Skeletal muscle tissue (tissue), 4 donors: ENCODE results near the gene GRAMD1C. TPM values are rescaled to one million over a fixed set of nuclear protein-coding genes. Genes with fewer than 3 reads are reported as not detected.

ENCODE experiments used
- H3K27ac ChIP-seq: one replicate; pipeline ENCODE4 v1.7.0; 2013; ENCODE audit warnings: mild to moderate bottlenecking, low read depth, low read length, inconsistent platforms
- H3K27me3 ChIP-seq, 3 donors: one replicate each; pipeline ENCODE4 v1.7.0; 2013; ENCODE audit warnings: low read length in 3 of 3; ENCODE audit not compliant: control insufficient read depth in 3 of 3, insufficient read depth in 3 of 3
- H3K36me3 ChIP-seq, 3 donors: one replicate each; pipeline ENCODE4 v1.7.0; 2013; ENCODE audit warnings: low read length in 3 of 3; ENCODE audit not compliant: control insufficient read depth in 3 of 3, insufficient read depth in 3 of 3
- H3K4me1 ChIP-seq, 3 donors: one replicate each; pipeline ENCODE4 v1.7.0; 2013; ENCODE audit warnings: low read length in 3 of 3, mild to moderate bottlenecking in 3 of 3; ENCODE audit not compliant: control insufficient read depth in 3 of 3, insufficient read depth in 3 of 3
- H3K4me3 ChIP-seq, 3 donors: one replicate each; pipeline ENCODE4 v1.7.0; 2013; ENCODE audit warnings: low read length in 3 of 3
- H3K9ac ChIP-seq, 3 donors: one replicate each; pipeline ENCODE4 v1.7.0; 2013; ENCODE audit warnings: low read length in 3 of 3, mild to moderate bottlenecking in 3 of 3, moderate library complexity in 2 of 3, low read depth in 1 of 3
- H3K9me3 ChIP-seq, 3 donors: one replicate each; pipeline ENCODE4 v1.7.0; 2013; ENCODE audit warnings: low read length in 3 of 3; ENCODE audit not compliant: control insufficient read depth in 3 of 3
- total RNA-seq: library from RNA; depleted of rRNA; stranded (reverse); fragments of >200 nt; gene quantifications from one replicate; pipeline ENCODE4 v1.2.3, GENCODE V29; 2014
- donor health status: Osteomylitis.

The GRAMD1C gene
- total RNA-seq = 1.6 TPM

GRCh38 chr3:113838631-113839209, at the start of gene GRAMD1C:
TSS of gene GRAMD1C (plus strand) at chr3:113838788. CDS start at chr3:113838910, 122 bp downstream.
- no peaks in the 10 kb centered on the region for H3K9me3 ChIP-seq
- H3K4me1 ChIP-seq = peaks cover 4 to 6% (median 4%) of the 10 kb centered on the region in 3 donors
- H3K36me3 ChIP-seq = no peaks in the 10 kb centered on the region
- H3K27me3 ChIP-seq = no peaks in the 10 kb centered on the region
- peak within 1 kb of the TSS; percentile 57 to 71 (median 60) for H3K9ac ChIP-seq
- no peak within 1 kb of the TSS for H3K27ac ChIP-seq
- H3K4me3 ChIP-seq = peak within 1 kb of the TSS; percentile 66 to 78 (median 77)

GRCh38 chr3:113791381-113791780, 47.2 kb upstream of the GRAMD1C start:
- H3K9ac ChIP-seq = no peak overlapping the region
- no peaks in the 10 kb centered on the region for H3K9me3 ChIP-seq
- H3K27ac ChIP-seq = no peak overlapping the region
- no peak overlapping the region for H3K4me3 ChIP-seq
- no peaks in the 10 kb centered on the region for H3K27me3 ChIP-seq
- H3K36me3 ChIP-seq = peaks cover 15 to 52% (median 33%) of the 10 kb centered on the region in 3 donors
- no peaks in the 10 kb centered on the region for H3K4me1 ChIP-seq

- peaks cover 22 to 52% (median 40%) of the 10 kb centered on the region in 3 donors for H3K36me3 ChIP-seq
- no peak overlapping the region for H3K27ac ChIP-seq
- H3K4me3 ChIP-seq = no peak overlapping the region
- no peaks in the 10 kb centered on the region for H3K4me1 ChIP-seq
- H3K9ac ChIP-seq = no peak overlapping the region
- H3K27me3 ChIP-seq = no peaks in the 10 kb centered on the region
- no peaks in the 10 kb centered on the region for H3K9me3 ChIP-seq
Measured at GRCh38 chr3:113794526-113794925, 44.1 kb upstream of the GRAMD1C start.

GRCh38 chr3:113795693-113796092, 42.9 kb upstream of the GRAMD1C start:
- H3K4me3 ChIP-seq = no peak overlapping the region
- H3K4me1 ChIP-seq = no peaks in the 10 kb centered on the region
- H3K36me3 ChIP-seq = peaks cover 18 to 55% (median 43%) of the 10 kb centered on the region in 3 donors
- H3K27ac ChIP-seq = no peak overlapping the region
- no peaks in the 10 kb centered on the region for H3K27me3 ChIP-seq
- no peak overlapping the region for H3K9ac ChIP-seq
- no peaks in the 10 kb centered on the region for H3K9me3 ChIP-seq

GRCh38 chr3:113802795-113803455, 35.7 kb upstream of the GRAMD1C start:
- no peak overlapping the region for H3K9ac ChIP-seq
- no peaks in the 10 kb centered on the region for H3K27me3 ChIP-seq
- no peaks in the 10 kb centered on the region for H3K4me1 ChIP-seq
- H3K9me3 ChIP-seq = no peaks in the 10 kb centered on the region
- H3K36me3 ChIP-seq = peaks cover 29 to 59% (median 49%) of the 10 kb centered on the region in 3 donors
- no peak overlapping the region for H3K27ac ChIP-seq
- no peak overlapping the region for H3K4me3 ChIP-seq

GRCh38 chr3:113804661-113805060, 33.9 kb upstream of the GRAMD1C start:
- H3K27me3 ChIP-seq = no peaks in the 10 kb centered on the region
- H3K9ac ChIP-seq = no peak overlapping the region
- peaks cover 26 to 53% (median 42%) of the 10 kb centered on the region in 3 donors for H3K36me3 ChIP-seq
- H3K9me3 ChIP-seq = no peaks in the 10 kb centered on the region
- H3K27ac ChIP-seq = no peak overlapping the region
- H3K4me3 ChIP-seq = no peak overlapping the region
- H3K4me1 ChIP-seq = no peaks in the 10 kb centered on the region

- Histone ChIP-seq H3K9ac (no peak overlapping the region), H3K4me1 (no peaks in the 10 kb centered on the region), H3K4me3 (no peak overlapping the region), H3K9me3 (no peaks in the 10 kb centered on the region), H3K36me3 (peaks cover 26 to 51% (median 43%) of the 10 kb centered on the region in 3 donors), H3K27ac (no peak overlapping the region), H3K27me3 (no peaks in the 10 kb centered on the region)
Measured at GRCh38 chr3:113805249-113805648, 33.3 kb upstream of the GRAMD1C start.

- Histone ChIP-seq H3K36me3 (peaks cover 4 to 13% (median 6%) of the 10 kb centered on the region in 3 donors), H3K4me1 (no peaks in the 10 kb centered on the region), H3K27me3 (no peaks in the 10 kb centered on the region), H3K9ac (no peak overlapping the region), H3K27ac (no peak overlapping the region), H3K9me3 (no peaks in the 10 kb centered on the region), H3K4me3 (no peak overlapping the region)
Measured at GRCh38 chr3:113812854-113813253, 25.7 kb upstream of the GRAMD1C start.

GRCh38 chr3:113819866-113820265, 18.7 kb upstream of the GRAMD1C start:
- H3K27ac ChIP-seq = no peak overlapping the region
- H3K4me1 ChIP-seq = no peaks in the 10 kb centered on the region
- H3K9me3 ChIP-seq = no peaks in the 10 kb centered on the region
- no peaks in the 10 kb centered on the region for H3K36me3 ChIP-seq
- no peak overlapping the region for H3K4me3 ChIP-seq
- H3K9ac ChIP-seq = no peak overlapping the region
- H3K27me3 ChIP-seq = no peaks in the 10 kb centered on the region

GRCh38 chr3:113825090-113825489, 13.5 kb upstream of the GRAMD1C start:
- Histone ChIP-seq H3K27me3 (no peaks in the 10 kb centered on the region), H3K27ac (no peak overlapping the region), H3K4me3 (no peak overlapping the region), H3K36me3 (no peaks in the 10 kb centered on the region), H3K4me1 (no peaks in the 10 kb centered on the region), H3K9me3 (no peaks in the 10 kb centered on the region), H3K9ac (no peak overlapping the region)
